ENCODE results near the gene COL9A1.

DNA sequence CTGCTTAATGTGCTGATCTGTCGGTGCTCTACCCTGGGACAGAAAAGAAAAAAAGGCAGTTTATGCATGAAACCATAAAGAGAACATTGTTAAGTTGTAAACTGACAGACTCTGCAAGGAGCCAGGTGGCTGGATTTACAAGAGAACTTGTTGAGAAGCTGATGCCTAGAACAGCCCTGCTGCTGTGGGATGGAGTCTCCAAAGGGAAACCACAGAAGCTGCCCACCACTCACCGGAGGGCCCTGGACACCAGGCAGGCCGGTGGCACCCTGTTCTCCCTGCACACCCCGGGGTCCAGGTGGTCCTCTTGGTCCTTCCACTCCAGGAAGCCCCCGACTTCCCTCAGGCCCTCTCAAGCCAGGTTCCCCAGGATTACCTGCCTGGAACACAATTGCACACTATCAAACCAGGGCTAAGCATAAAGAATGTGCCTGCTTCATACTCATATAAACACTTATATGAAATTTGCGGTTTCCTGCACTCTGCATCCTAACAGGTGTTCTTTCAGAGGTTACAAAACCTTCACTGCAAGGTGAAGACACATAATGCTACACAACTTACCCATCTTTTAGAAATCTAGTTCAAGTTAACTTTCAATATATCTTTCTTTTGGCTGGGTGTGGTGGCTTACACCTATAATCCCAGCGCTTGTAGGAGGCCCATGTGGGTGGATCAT lies 68.2 kb downstream of the COL9A1 start:
- TF ChIP-seq, protein P1, sequence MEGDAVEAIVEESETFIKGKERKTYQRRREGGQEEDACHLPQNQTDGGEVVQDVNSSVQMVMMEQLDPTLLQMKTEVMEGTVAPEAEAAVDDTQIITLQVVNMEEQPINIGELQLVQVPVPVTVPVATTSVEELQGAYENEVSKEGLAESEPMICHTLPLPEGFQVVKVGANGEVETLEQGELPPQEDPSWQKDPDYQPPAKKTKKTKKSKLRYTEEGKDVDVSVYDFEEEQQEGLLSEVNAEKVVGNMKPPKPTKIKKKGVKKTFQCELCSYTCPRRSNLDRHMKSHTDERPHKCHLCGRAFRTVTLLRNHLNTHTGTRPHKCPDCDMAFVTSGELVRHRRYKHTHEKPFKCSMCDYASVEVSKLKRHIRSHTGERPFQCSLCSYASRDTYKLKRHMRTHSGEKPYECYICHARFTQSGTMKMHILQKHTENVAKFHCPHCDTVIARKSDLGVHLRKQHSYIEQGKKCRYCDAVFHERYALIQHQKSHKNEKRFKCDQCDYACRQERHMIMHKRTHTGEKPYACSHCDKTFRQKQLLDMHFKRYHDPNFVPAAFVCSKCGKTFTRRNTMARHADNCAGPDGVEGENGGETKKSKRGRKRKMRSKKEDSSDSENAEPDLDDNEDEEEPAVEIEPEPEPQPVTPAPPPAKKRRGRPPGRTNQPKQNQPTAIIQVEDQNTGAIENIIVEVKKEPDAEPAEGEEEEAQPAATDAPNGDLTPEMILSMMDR (IDR thresholded peaks at IDR 0.05; ENCODE audit: insufficient read depth, low read length, poor library complexity, severe bottlenecking): no peak
- no peak for TF ChIP-seq EZH2phosphoT487 (conservative IDR thresholded peaks at IDR 0.05; ENCODE audit: low read length)
